Activated CD4-positive, alpha-beta T cell treated with anti-CD3 and anti-CD28 coated beads, Interleukin-2, amount 10 ng/mL, durations not matched to agents 24 days and 14 days (primary cell): Measurements from ENCODE around the gene IFITM1. TPM values are rescaled to one million over a fixed set of nuclear protein-coding genes. Genes with fewer than 3 reads are reported as not detected.
A peak's percentile ranks its signal among the peaks of the same experiment; 100 is the strongest.

Experiments
- DNase-seq: peaks from one replicate; pipeline ENCODE4 v3.0.0; 2022
- H3K27ac Mint-ChIP-seq: one replicate; pipeline ENCODE4 v1.8.0; 2022; ENCODE audit warnings: mild to moderate bottlenecking, mixed read lengths
- H3K27me3 Mint-ChIP-seq: one replicate; pipeline ENCODE4 v1.8.0; 2022; ENCODE audit warnings: mixed read lengths
- H3K36me3 Mint-ChIP-seq: one replicate; pipeline ENCODE4 v1.8.0; 2022; ENCODE audit warnings: low read depth, mild to moderate bottlenecking, mixed read lengths
- H3K4me1 Mint-ChIP-seq: one replicate; pipeline ENCODE4 v1.8.0; 2021; ENCODE audit warnings: mixed read lengths
- H3K4me3 Mint-ChIP-seq: one replicate; pipeline ENCODE4 v1.8.0; 2022; ENCODE audit warnings: mild to moderate bottlenecking, moderate library complexity, mixed read lengths
- H3K9me3 Mint-ChIP-seq: one replicate; pipeline ENCODE4 v1.8.0; 2021; ENCODE audit warnings: mixed read lengths
- intact Hi-C: fragments of 100-400 bp; cut with micrococcal nuclease; formaldehyde crosslinking; loops from one replicate; pipeline ENCODE4 v1.15.1; 2023
- total RNA-seq: library from RNA; stranded (reverse); gene quantifications from 2 replicates; pipeline ENCODE4 v1.2.3, GENCODE V29; 2022

Gene IFITM1
- total RNA-seq, 1 donor from 2014 or later: 241 TPM

GRCh38 chr11:294780-295179 is 19.1 kb upstream of the IFITM1 start:
- intact Hi-C loops: no loop called here
- Mint-ChIP-seq H3K9me3 (no peaks in the 10 kb centered on the region), H3K36me3 (peaks cover 18% of the 10 kb centered on the region), H3K27ac (no peak overlapping the region), H3K4me3 (no peak overlapping the region), H3K4me1 (peaks cover 12% of the 10 kb centered on the region), H3K27me3 (no peaks in the 10 kb centered on the region)
- DNase-seq: no peak

DNA sequence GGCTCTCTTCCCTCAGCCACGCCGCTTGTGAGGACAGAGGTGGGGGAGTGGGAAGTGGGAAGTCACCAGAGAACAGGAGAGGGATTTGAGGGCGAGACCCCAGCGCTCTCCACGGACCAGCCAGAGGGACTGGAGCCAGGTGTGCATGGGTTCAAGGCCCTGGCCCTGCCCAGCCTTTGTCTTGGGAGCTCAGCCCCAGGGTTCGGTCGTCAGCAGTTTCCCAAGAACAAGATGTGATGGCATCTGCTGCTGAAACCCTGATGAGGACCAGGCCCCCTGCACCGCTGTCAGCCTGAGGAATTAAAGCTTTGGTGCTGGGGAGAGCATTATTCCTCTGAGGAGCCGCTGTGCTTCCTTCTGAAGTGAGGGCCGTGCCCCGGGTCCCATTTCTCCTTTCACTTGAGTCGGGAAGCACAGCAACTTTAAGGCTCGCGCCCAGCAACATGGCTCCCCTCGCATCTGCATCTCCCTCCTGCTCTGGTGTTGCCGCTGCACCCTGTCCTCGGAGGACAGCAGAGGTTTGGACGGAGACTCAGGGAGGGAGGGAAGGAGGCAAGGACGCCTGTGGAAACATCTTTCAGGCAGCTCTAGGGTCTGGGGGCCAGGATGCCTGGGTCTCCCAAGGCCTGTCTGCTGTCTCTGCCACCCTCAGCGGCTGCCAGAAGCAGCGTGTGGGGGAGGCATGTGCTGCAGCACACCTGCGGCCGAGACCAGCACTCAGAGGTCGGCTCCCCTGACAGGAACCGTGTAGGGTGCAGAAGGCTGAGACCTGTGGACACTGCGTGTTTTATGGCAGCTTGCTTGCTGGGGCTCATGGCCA is 18.3 kb upstream of the IFITM1 start:
- no peak overlapping the region for H3K27ac Mint-ChIP-seq
- H3K27me3 Mint-ChIP-seq: peaks cover 4% of the 10 kb centered on the region
- H3K36me3 Mint-ChIP-seq: peaks cover 16% of the 10 kb centered on the region
- peaks cover 10% of the 10 kb centered on the region for H3K4me1 Mint-ChIP-seq
- no peak for DNase-seq
- no peak overlapping the region for H3K4me3 Mint-ChIP-seq
- no peaks in the 10 kb centered on the region for H3K9me3 Mint-ChIP-seq
- intact Hi-C loops: no loop called here

DNA sequence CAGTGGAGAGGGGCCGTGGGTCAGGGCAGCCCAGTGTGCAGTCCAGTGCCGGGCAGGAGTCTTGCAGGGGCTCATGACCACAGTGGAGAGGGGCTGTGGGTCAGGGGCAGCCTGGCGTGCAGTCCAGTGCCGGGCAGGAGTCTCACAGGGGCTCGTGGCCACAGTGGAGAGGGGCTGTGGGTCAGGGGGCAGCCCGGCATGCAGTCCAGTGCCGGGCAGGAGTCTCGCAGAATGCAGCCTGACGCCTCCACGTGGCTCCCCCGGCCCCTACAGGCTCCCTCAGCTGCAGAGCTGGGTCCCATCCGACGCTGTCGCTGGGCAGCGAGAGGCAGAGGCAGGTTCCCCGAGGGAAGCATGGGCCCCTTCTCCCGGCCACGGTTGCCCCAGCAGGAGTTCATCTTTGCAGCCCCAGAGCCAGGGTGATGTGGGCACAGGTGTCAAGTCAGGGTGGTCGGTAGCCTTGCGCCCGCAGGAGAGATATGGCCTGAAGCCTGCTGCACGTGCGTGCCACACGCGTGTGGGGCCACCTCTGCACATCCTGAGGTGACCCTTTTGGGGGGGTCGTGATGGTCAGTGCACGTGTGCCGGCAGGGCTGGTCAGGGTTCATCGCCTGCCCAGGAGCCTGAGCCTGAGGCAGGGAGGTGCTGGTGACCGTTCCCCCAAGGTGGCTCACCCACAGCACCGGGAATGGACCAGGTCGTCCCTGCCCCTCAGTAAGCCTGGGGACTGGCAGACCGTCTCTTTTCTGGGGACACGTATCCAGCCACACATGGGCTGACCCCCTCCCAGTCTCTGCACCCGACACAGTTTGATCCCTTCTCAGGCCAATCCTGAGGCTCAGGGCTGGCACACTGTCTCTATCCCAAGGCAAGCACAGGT is 17.4 kb upstream of the IFITM1 start:
- Mint-ChIP-seq H3K27ac (no peak overlapping the region), H3K27me3 (peaks cover 9% of the 10 kb centered on the region), H3K36me3 (peaks cover 10% of the 10 kb centered on the region), H3K4me3 (no peak overlapping the region), H3K9me3 (no peaks in the 10 kb centered on the region), H3K4me1 (peaks cover 4% of the 10 kb centered on the region)
- intact Hi-C loops: no loop called here
- no peak for DNase-seq

DNA sequence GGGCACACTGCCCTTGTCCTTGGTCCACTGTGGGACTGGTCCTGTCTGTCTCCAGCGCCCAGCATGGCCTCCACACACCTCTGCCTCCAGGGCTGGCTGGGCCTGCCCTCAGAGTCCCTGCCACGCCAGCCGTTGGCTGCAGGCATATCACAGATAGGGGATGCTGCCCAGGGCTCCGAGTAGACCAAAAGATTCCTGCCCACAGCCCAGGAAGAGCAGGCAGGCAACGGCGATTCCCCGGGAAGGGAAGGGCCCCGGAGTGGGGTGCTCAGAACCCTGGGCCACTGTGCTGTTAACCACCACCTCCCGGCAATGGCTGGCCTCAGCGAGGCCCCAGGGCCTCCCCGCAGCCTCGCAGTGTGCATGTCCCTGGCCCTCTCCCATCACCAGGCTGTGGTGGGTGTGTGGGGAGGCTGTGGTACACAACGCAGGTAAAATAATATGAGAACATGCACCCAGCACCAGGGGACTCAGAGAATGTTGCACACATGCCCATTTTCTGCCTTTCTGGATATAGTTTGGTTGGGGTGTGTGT is 16.7 kb upstream of the IFITM1 start:
- peaks cover 9% of the 10 kb centered on the region for H3K27me3 Mint-ChIP-seq
- H3K27ac Mint-ChIP-seq: peak overlapping the region; percentile 66
- H3K9me3 Mint-ChIP-seq: no peaks in the 10 kb centered on the region
- no peak for DNase-seq
- intact Hi-C loops: no loop called here
- H3K4me1 Mint-ChIP-seq: peaks cover 4% of the 10 kb centered on the region
- no peak overlapping the region for H3K4me3 Mint-ChIP-seq
- peaks cover 8% of the 10 kb centered on the region for H3K36me3 Mint-ChIP-seq

GRCh38 chr11:297586-298405 is 16.0 kb upstream of the IFITM1 start:
- H3K36me3 Mint-ChIP-seq: peaks cover 6% of the 10 kb centered on the region
- H3K9me3 Mint-ChIP-seq: no peaks in the 10 kb centered on the region
- intact Hi-C loops: no loop called here
- H3K4me3 Mint-ChIP-seq: no peak overlapping the region
- peaks cover 9% of the 10 kb centered on the region for H3K27me3 Mint-ChIP-seq
- peaks cover 5% of the 10 kb centered on the region for H3K4me1 Mint-ChIP-seq
- peak overlapping the region; percentile 66 for H3K27ac Mint-ChIP-seq
- peak; percentile 78 for DNase-seq

DNA sequence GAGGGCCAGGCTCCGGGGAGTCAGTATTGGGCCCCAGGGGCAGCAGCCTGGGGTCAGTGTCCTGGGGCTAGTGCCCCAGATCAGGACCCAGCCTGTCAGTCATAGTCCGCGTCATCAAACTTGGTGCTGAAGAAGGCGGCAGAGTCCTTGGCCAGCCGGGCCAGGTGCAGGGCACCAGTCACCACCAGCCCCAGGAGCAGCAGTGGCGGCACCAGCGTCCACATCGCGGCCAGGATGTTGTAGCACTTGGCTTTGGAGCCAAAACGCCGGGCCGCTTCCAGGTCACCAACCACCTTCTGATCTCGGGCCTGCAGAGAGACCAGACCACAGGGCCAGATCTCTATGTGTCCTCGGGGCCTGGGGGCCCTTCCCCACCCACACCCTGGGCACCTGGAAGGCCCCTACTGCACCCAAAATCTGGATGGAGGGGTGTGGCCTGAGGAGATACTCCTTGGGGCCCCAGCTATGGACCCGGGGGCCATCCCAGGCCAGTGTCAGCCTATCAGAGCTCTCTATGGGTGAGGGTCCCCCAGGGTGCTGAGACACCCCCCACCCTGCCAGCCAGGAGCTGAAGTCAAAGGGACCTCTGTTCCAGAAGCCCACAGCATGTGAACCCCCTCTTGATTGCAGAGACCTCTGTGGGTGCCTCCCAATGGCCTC is 15.3 kb upstream of the IFITM1 start:
- Mint-ChIP-seq H3K4me1 (peaks cover 10% of the 10 kb centered on the region), H3K9me3 (no peaks in the 10 kb centered on the region), H3K4me3 (no peak overlapping the region), H3K27ac (no peak overlapping the region), H3K27me3 (peaks cover 9% of the 10 kb centered on the region), H3K36me3 (peaks cover 3% of the 10 kb centered on the region)
- DNase-seq: no peak
- intact Hi-C loops: no loop called here

DNA sequence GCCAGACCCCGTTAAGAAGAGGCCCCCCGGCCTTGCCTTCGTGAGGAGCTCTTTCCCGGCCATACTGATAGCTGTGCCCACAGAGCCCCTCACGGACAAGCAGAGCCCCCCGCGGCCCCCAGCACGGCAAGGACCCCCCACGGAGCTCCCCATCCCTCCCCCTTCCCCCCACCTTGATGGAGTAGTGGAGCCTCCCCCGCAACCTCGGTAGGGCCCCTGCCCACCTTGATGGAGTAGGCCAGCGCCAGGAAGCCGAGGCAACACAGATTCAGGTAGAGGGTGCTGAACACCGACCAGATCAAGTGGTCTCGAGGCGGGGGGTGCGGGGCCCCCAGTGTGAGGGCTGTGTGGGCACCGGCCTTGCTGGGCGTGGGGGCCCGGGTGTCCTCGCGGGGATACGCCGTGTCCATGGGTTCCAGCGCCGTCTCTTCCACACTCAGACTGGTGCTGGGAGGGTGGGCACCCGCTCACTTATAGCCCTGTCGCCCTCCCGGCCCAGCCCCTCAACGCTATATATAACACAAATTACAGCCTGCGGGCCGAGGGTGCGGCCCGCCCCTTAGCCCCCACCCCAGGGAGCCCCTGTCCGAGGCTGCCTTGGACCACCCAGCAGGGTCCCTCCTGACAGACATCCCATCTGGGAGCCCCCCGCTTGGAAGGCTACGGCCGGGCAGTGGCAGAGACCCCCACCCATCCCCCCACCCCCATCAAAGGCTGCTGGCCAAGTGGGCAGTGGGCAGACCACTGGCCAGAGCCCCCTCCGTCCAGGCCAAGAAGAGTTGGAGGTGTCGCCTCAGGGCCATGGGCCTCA is 14.6 kb upstream of the IFITM1 start, which contains the start of gene IFITM5:
Gene IFITM5, minus strand, starts transcription at position 446 of the 811 bp plus-strand sequence. Its CDS starts 36 bp downstream, at position 410.
- no peak within 1 kb of the TSS for H3K27ac Mint-ChIP-seq
- H3K4me3 Mint-ChIP-seq: no peak within 1 kb of the TSS
- DNase-seq: no peak
- no peaks in the 10 kb centered on the region for H3K9me3 Mint-ChIP-seq
- H3K36me3 Mint-ChIP-seq: peaks cover 3% of the 10 kb centered on the region
- H3K4me1 Mint-ChIP-seq: peaks cover 10% of the 10 kb centered on the region
- intact Hi-C loops: no loop called here
- H3K27me3 Mint-ChIP-seq: peaks cover 9% of the 10 kb centered on the region

DNA sequence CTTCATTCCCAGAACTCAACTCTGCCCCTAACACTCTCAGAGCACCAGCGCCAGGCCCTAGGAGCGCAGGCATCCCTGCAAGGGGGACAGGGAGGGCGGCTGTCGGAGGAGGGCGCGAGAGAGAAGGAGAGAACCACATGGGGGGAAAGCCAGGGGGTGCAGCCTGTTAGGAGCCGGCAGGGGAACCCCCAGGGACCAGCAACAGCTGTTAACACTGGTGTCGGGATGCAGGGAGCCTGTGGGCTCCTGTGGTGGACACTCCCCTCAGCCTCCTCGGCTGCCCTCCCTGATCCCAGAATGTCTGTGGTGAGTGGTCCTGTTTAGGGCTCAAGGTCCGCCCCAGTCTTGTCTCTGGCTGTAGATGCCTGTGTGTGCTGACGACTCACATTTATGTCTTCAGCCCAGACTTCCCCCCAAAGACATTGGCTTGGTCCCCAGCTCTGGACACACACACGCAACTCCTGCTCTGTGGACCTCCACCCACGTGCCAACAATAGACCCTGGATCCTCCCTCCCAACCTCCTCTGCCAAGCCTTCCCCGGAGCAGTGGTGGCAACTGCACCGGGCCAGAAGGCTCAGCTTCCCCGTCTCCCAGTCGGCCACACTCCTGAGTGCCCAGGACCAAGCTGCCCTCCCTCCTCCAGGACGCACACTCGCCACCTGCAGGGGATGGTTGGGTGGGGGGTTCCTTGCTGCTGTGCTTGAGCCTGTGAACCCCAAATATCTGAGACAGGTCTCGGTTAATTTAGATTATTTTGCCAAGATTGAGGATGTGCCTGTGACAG is 13.7 kb upstream of the IFITM1 start:
- no peak overlapping the region for H3K27ac Mint-ChIP-seq
- DNase-seq: no peak
- H3K4me3 Mint-ChIP-seq: no peak overlapping the region
- H3K4me1 Mint-ChIP-seq: peaks cover 10% of the 10 kb centered on the region
- H3K9me3 Mint-ChIP-seq: no peaks in the 10 kb centered on the region
- peaks cover 9% of the 10 kb centered on the region for H3K27me3 Mint-ChIP-seq
- peaks cover 2% of the 10 kb centered on the region for H3K36me3 Mint-ChIP-seq
- intact Hi-C loops: no loop called here

DNA sequence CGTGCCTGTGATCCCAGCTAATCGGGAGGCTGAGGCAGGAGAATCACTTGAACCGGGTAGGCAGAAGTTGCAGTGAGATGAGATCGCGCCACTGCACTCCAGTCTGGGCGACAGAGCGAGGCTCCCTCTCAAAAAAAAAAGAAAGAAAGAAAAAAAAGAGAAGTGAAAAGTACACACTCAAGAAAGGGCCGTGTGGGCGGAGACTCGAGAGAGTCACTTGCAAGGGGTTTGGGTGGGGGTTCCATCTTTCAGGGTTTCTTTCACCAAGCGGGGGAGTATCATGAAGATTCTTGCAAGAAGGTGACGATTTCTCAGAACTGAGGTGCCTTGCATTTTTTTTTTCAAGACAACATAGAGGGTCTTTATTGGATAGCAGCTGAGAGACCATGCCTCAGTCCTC is 10.5 kb upstream of the IFITM1 start:
- no peak overlapping the region for H3K27ac Mint-ChIP-seq
- H3K9me3 Mint-ChIP-seq: no peaks in the 10 kb centered on the region
- peaks cover 26% of the 10 kb centered on the region for H3K4me1 Mint-ChIP-seq
- no peak overlapping the region for H3K4me3 Mint-ChIP-seq
- no peak for DNase-seq
- intact Hi-C loops: no loop called here
- peaks cover 5% of the 10 kb centered on the region for H3K36me3 Mint-ChIP-seq
- peaks cover 9% of the 10 kb centered on the region for H3K27me3 Mint-ChIP-seq

DNA sequence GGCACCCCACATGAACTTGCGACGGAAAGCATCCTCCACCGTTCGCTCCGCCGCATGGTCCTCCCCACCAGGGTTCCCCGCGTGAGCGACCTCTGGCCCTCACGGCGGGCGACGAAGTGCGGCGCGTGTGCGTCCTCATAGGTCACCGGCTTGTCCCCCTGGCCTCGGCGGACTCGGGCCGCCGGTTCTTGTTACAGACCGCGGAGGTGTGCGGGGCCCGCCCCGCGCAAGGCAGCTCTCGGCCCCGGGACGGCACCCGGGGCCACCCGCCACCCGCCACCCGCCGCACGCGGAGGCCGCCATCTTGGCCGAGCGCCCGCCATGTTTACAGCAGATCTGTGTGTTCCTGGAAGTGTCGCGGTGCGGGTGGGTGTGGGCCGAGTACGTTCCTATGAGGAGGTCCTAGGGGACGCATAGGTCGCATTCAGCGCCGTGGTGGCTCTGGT is 9.8 kb upstream of the IFITM1 start:
- intact Hi-C loops: no loop called here
- no peak overlapping the region for H3K27ac Mint-ChIP-seq
- DNase-seq: no peak
- H3K36me3 Mint-ChIP-seq: peaks cover 12% of the 10 kb centered on the region
- H3K9me3 Mint-ChIP-seq: no peaks in the 10 kb centered on the region
- peaks cover 29% of the 10 kb centered on the region for H3K4me1 Mint-ChIP-seq
- H3K27me3 Mint-ChIP-seq: peaks cover 9% of the 10 kb centered on the region
- no peak overlapping the region for H3K4me3 Mint-ChIP-seq

- Mint-ChIP-seq H3K27me3 (peaks cover 9% of the 10 kb centered on the region), H3K9me3 (no peaks in the 10 kb centered on the region), H3K4me1 (peaks cover 36% of the 10 kb centered on the region), H3K4me3 (no peak overlapping the region), H3K27ac (no peak overlapping the region), H3K36me3 (peaks cover 20% of the 10 kb centered on the region)
- intact Hi-C loops: loop anchor here (5.0 kb wide), 2 partner anchors 102 to 212 kb away; no protein-coding TSS in a partner anchor
- DNase-seq: peak; percentile 88
Measured at GRCh38 chr11:304915-305843, 8.7 kb upstream of the IFITM1 start.
